SK-N-SH treated with all-trans-retinoic acid at 6 μM for 48 hours (cell line): ENCODE results near the gene ODAD3.

ENCODE experiments used
- ATAC-seq: fragments of 200-7000 bp; cut with Tn5 transposase; 3 replicates; pipeline ENCODE4 v1.9.1; 2020; ENCODE audit warnings: mild to moderate bottlenecking, moderate library complexity
- ARNTL ChIP-seq: fragments of 450-650 bp; formaldehyde crosslinking; IDR thresholded peaks from 2 replicates; pipeline ENCODE4 v1.5.0; 2020; ENCODE audit warnings: low read depth, mild to moderate bottlenecking, moderate library complexity, borderline replicate concordance
- BACH2 ChIP-seq: fragments of 250-450 bp; sonication (Bioruptor Pico); IDR thresholded peaks from 2 replicates; pipeline ENCODE4 v1.9.0; 2021; ENCODE audit warnings: mild to moderate bottlenecking, borderline replicate concordance
- CSDC2 ChIP-seq: fragments of 250-450 bp; sonication (Bioruptor Pico); IDR thresholded peaks from 2 replicates; pipeline ENCODE4 v1.5.0; 2020; ENCODE audit warnings: mild to moderate bottlenecking, moderate library complexity
- CSRNP3 ChIP-seq: fragments of 250-450 bp; sonication (Bioruptor Pico); IDR thresholded peaks from 2 replicates; pipeline ENCODE4 v1.5.1; 2021; ENCODE audit warnings: mild to moderate bottlenecking, moderate library complexity
- ESRRG ChIP-seq: fragments of 250-450 bp; sonication (Bioruptor Pico); IDR thresholded peaks from 2 replicates; pipeline ENCODE4 v1.6.1; 2021; ENCODE audit warnings: mild to moderate bottlenecking
- GLIS3 ChIP-seq: fragments of 250-450 bp; sonication (Bioruptor Pico); IDR thresholded peaks from 2 replicates; pipeline ENCODE4 v1.5.0; 2020; ENCODE audit warnings: mild to moderate bottlenecking, moderate library complexity
- ISL1 ChIP-seq: fragments of 250-450 bp; sonication (Bioruptor Pico); IDR thresholded peaks from 2 replicates; pipeline ENCODE4 v2.1.2; 2022; ENCODE audit warnings: mild to moderate bottlenecking, moderate library complexity
- OSR1 ChIP-seq: fragments of 250-450 bp; sonication (Bioruptor Pico); IDR thresholded peaks from 2 replicates; pipeline ENCODE4 v1.8.0; 2022; ENCODE audit warnings: moderate library complexity, mild to moderate bottlenecking, inconsistent platforms
- PATZ1 ChIP-seq: fragments of 250-450 bp; sonication (Bioruptor Pico); IDR thresholded peaks from 2 replicates; pipeline ENCODE4 v1.8.0; 2020; ENCODE audit warnings: mild to moderate bottlenecking, moderate library complexity, borderline replicate concordance
- POU6F1 ChIP-seq: fragments of 250-450 bp; sonication (Bioruptor Pico); IDR thresholded peaks from 2 replicates; pipeline ENCODE4 v1.8.0; 2021; ENCODE audit warnings: low read depth, mild to moderate bottlenecking, moderate library complexity, borderline replicate concordance
- PPARA ChIP-seq: fragments of 250-450 bp; sonication (Bioruptor Pico); IDR thresholded peaks from 2 replicates; pipeline ENCODE4 v1.5.0; 2020; ENCODE audit warnings: mild to moderate bottlenecking, borderline replicate concordance
- RARB ChIP-seq: fragments of 250-450 bp; sonication (Bioruptor Pico); IDR thresholded peaks from 2 replicates; pipeline ENCODE4 v1.8.0; 2021; ENCODE audit warnings: mild to moderate bottlenecking, moderate library complexity
- SNAI2 ChIP-seq: fragments of 250-450 bp; sonication (Bioruptor Pico); IDR thresholded peaks from 2 replicates; pipeline ENCODE4 v1.5.0; 2020; ENCODE audit warnings: mild to moderate bottlenecking, moderate library complexity
- TCF4 ChIP-seq: fragments of 250-450 bp; sonication (Bioruptor Pico); IDR thresholded peaks from 2 replicates; pipeline ENCODE4 v1.8.0; 2021; ENCODE audit warnings: mild to moderate bottlenecking, moderate library complexity, borderline replicate concordance
- TOX ChIP-seq: fragments of 250-450 bp; sonication (Bioruptor Pico); IDR thresholded peaks from 2 replicates; pipeline ENCODE4 v1.8.0; 2021; ENCODE audit warnings: mild to moderate bottlenecking, moderate library complexity, borderline replicate concordance
- TSHZ2 ChIP-seq: fragments of 250-450 bp; sonication (Bioruptor Pico); IDR thresholded peaks from 2 replicates; pipeline ENCODE4 v1.5.0; 2020; ENCODE audit warnings: mild to moderate bottlenecking, moderate library complexity
- ZC3H10 ChIP-seq: fragments of 250-450 bp; sonication (Bioruptor Pico); IDR thresholded peaks from 2 replicates; pipeline ENCODE4 v1.5.1; 2021; ENCODE audit warnings: mild to moderate bottlenecking, moderate library complexity
- ZFP3 ChIP-seq: fragments of 250-450 bp; sonication (Bioruptor Pico); IDR thresholded peaks from 2 replicates; pipeline ENCODE4 v1.5.0; 2020; ENCODE audit warnings: mild to moderate bottlenecking, moderate library complexity
- ZFP30 ChIP-seq: fragments of 450-650 bp; formaldehyde crosslinking; IDR thresholded peaks from 2 replicates; pipeline ENCODE4 v1.5.0; 2022; ENCODE audit warnings: mild to moderate bottlenecking, moderate library complexity
- ZNF565 ChIP-seq: fragments of 450-650 bp; formaldehyde crosslinking; conservative IDR thresholded peaks from 2 replicates; pipeline ENCODE4 v1.5.0; 2020; ENCODE audit warnings: low read depth, mild to moderate bottlenecking, moderate library complexity
- ZNF70 ChIP-seq: fragments of 450-650 bp; formaldehyde crosslinking; IDR thresholded peaks from 2 replicates; pipeline ENCODE4 v1.5.0; 2020; ENCODE audit warnings: mild to moderate bottlenecking, moderate library complexity
- ZNF8 ChIP-seq: fragments of 450-650 bp; formaldehyde crosslinking; IDR thresholded peaks from 2 replicates; pipeline ENCODE4 v1.5.0; 2020; ENCODE audit warnings: mild to moderate bottlenecking, moderate library complexity

Gene ODAD3

GRCh38 chr19:11451327-11451870 is 16.5 kb upstream of the ODAD3 start:
- no peak for ATAC-seq
- no peak for TF ChIP-seq GLIS3 (CRISPR knock-in tag)
- TF ChIP-seq RARB (CRISPR knock-in tag) = no peak
- TF ChIP-seq ESRRG (CRISPR knock-in tag) = no peak
- TF ChIP-seq SNAI2 (CRISPR knock-in tag) = no peak
- TF ChIP-seq ZNF8 (CRISPR knock-in tag) = no peak
- no peak for TF ChIP-seq ARNTL (CRISPR knock-in tag)
- no peak for TF ChIP-seq ISL1 (CRISPR knock-in tag)
- no peak for TF ChIP-seq BACH2 (CRISPR knock-in tag)
- no peak for TF ChIP-seq ZFP3 (CRISPR knock-in tag)
- TF ChIP-seq TCF4 (CRISPR knock-in tag) = no peak
- no peak for TF ChIP-seq ZFP30 (CRISPR knock-in tag)
- TF ChIP-seq PPARA (CRISPR knock-in tag) = no peak
- no peak for TF ChIP-seq TOX (CRISPR knock-in tag)
- no peak for TF ChIP-seq CSRNP3 (CRISPR knock-in tag)
- no peak for TF ChIP-seq ZNF70 (CRISPR knock-in tag)
- TF ChIP-seq ZC3H10 (CRISPR knock-in tag) = no peak
- TF ChIP-seq ZNF565 = no peak
- TF ChIP-seq, all 23 proteins: peak for 0

- ATAC-seq = no peak
- TF ChIP-seq ARNTL (CRISPR knock-in tag) (no peak), CSRNP3 (CRISPR knock-in tag) (no peak), CSDC2 (CRISPR knock-in tag) (no peak), GLIS3 (CRISPR knock-in tag) (no peak)
These were observed 15.8 kb upstream of the ODAD3 start for GRCh38 chr19:11450570-11451326.

- no peak for ATAC-seq
- TF ChIP-seq POU6F1 (CRISPR knock-in tag) (no peak), PATZ1 (CRISPR knock-in tag) (no peak), OSR1 (CRISPR knock-in tag) (no peak), RARB (CRISPR knock-in tag) (no peak), GLIS3 (CRISPR knock-in tag) (no peak), ARNTL (CRISPR knock-in tag) (no peak), CSRNP3 (CRISPR knock-in tag) (no peak), TSHZ2 (CRISPR knock-in tag) (no peak), SNAI2 (CRISPR knock-in tag) (no peak), CSDC2 (CRISPR knock-in tag) (no peak), TOX (CRISPR knock-in tag) (no peak), ZFP3 (CRISPR knock-in tag) (no peak), ZNF565 (no peak)
These were observed 14.1 kb upstream of the ODAD3 start for GRCh38 chr19:11448923-11449554.
